ENCODE results near the gene NCAPH2.

Gene NCAPH2

GRCh38 chr22:50474710-50475651 lies 33.0 kb upstream of the NCAPH2 start, which contains the start of gene SBF1:
Gene SBF1, minus strand, starts transcription at chr22:50475035. Its CDS starts 195 bp downstream, at chr22:50474840.
- peak; percentile 98 for DNase-seq (ENCODE audit: low spot score)

DNA sequence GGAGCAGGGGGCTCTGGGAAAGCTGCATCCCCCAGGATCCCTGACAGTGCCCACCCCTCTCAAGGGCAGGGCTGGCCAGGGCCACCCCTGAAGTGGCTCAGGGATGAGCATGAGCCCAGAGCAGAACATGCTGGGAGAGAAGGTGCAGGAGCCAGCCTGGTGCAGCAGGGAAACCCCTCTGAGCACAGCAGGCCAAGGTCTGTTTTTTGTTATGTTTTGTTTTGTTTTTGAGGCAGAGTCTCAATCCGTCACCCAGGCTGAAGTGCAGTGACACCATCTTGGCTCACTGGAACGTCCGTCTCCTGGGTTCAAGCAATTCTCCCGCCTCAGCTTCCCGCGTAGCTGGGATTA lies 32.4 kb upstream of the NCAPH2 start:
- DNase-seq (ENCODE audit: low spot score), result no peak

DNA sequence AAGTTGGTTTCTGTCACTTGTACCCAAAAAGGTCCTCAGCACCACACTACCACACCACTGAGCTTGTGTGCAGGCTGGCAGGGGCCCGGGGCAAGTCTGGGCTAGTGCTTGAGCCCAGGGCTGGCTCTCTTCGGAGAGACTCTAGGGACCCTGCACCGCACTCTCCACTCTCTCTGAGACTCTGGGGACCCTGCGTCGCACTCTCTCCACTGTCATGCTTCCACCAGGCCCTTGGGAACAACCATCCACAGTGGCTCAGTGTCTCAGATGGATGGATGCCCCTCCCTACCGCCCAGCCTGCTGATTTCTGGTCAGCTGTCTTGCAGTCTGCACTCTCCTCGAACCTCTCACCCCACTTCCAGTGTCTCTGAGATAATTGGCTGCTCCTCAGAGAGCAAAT lies 31.2 kb upstream of the NCAPH2 start:
- DNase-seq (ENCODE audit: low spot score), result no peak

GRCh38 chr22:50477923-50478322 lies 30.1 kb upstream of the NCAPH2 start:
- DNase-seq (ENCODE audit: low spot score), result no peak

- no peak for DNase-seq (ENCODE audit: low spot score)
Observed at GRCh38 chr22:50479721-50480120, 28.3 kb upstream of the NCAPH2 start.

DNA sequence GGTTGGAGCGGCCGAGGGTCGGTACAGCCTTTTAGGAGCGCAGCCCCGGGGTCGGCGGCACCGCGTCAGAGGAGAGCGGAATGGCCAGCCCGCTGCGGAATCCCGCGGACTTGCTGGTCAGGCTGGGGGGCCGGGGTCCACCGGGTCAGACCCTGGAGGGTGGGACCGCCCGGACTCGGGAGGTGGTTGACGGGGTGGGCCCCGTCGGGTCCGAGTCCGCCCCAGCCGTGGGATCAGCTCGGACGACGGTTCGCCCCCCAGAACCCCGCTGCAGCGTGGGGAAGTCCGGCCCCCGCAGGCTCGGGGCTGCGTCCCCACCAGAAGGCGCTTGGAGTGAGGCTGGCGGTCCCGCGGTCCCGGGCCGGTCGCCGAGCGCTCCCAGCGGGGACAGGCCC lies 27.0 kb upstream of the NCAPH2 start:
- no peak for DNase-seq (ENCODE audit: low spot score)

DNA sequence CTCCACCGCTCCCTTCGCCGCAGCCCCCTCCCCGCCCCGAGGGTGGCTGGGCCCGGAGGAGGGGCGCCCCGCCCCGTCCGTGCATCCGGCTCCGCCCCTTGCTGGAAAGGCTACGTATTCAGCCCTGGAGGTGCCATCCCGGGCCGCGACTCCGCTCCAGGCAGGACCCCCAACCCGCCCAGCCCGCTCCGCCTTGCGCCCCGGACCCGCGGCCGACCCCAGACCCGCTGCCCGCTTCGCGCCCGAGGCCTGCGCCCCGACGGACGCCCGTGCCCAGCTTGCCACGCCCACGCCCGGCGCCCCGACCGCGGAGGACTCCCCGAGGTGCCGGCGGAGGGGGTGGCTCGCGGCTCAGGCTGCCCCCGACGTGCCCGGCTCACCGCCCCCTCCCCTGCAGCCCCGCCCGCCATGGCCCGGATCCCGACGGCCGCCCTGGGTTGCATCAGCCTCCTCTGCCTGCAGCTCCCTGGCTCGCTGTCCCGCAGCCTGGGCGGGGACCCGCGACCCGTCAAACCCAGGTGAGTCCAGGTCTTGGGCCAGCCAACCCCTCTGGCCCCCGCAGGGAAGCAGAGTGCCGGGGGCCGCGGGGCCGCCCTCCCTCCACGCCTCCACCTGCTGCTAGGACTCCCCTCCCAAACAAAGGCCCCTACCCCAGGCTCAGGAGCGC lies 26.5 kb upstream of the NCAPH2 start, which contains the start of gene ADM2:
TSS of gene ADM2 (plus strand) at position 104 of the 667 bp plus-strand sequence. CDS start at position 409, 305 bp downstream.
- DNase-seq (ENCODE audit: low spot score), result no peak

DNA sequence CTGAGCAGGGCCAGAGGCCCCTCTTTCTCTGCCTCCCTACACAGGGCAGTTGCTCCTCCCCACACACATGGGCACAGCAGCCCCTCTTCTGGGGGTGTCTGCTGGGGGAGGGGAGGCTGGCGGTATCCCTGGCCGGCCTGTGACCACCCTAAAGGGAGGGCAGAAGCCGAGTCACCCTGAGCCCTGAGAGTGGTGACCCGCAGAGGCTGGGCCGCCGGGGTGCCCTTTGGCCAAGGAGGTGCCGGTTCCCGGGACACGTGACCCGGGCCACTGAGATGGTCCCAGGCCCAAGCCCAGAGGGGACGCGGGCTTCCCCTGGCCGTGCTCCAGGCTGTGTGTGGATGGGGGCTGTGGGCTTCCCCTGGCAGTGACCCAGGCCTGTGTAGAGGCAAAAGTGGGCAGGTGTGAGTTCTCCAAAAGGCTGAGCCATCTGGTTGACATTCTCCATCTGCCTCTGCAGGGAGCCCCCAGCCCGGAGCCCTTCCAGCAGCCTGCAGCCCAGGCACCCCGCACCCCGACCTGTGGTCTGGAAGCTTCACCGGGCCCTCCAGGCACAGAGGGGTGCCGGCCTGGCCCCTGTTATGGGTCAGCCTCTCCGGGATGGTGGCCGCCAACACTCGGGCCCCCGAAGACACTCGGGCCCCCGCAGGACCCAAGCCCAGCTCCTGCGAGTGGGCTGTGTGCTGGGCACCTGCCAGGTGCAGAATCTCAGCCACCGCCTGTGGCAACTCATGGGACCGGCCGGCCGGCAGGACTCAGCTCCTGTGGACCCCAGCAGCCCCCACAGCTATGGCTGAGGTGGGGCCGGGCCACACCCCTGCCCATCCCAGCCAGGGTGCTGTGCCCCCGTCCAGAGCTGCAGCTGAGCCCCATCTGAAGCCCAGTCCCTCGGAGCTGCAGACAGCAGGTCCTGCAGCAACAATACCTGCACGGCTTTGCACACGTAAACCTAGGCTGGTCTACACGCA lies 25.6 kb upstream of the NCAPH2 start:
- no peak for DNase-seq (ENCODE audit: low spot score)

- DNase-seq (ENCODE audit: low spot score), result no peak
Observed at GRCh38 chr22:50483106-50483505, 24.9 kb upstream of the NCAPH2 start.

GRCh38 chr22:50483556-50483955 lies 24.5 kb upstream of the NCAPH2 start:
- DNase-seq (ENCODE audit: low spot score), result no peak

- DNase-seq (ENCODE audit: low spot score), result no peak
Observed at GRCh38 chr22:50483977-50484853, 23.8 kb upstream of the NCAPH2 start.

DNA sequence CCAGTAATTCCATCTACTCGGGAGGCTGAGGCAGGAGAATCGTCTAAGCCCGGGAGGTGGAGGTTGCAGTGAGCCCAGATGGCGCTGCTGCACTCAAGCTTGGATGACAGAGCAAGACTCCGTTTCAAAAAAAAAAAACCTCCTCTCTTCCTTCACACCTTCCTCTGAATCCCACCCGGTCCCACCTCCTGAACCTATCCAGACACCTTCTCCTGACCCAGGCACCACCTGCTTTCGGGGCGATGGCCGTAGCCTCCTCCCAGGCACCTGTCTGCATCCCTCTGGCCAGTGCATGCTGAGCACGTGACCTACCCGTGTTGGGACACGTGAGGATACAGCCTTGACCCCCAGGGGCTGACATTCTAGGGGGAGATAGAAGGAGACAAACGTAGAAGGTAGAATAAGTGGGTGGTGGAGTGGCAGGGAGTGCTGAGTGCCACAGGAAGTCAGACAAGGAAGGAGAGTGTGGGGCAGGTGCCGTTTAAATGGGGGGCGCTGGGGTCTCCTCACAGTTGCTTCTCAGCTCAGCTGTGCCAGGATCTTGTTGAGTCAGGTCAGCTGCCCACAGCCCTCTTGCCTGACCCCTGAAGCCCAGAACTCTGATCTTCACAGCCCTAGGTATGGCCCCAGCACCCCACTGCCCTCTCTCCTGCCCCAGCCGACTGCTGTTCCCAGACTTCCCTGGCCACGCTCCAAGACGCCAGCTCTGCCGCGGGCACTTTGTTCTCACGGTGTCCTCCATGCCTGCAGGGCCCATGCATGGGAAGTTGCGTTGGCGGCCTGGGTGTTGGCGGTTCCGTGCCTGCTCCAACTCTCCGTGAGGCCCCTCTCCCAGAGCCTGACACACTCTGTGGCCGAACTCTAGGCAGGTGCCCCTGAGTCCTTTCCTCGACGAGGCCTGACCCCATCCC lies 22.5 kb upstream of the NCAPH2 start:
- no peak for DNase-seq (ENCODE audit: low spot score)

DNA sequence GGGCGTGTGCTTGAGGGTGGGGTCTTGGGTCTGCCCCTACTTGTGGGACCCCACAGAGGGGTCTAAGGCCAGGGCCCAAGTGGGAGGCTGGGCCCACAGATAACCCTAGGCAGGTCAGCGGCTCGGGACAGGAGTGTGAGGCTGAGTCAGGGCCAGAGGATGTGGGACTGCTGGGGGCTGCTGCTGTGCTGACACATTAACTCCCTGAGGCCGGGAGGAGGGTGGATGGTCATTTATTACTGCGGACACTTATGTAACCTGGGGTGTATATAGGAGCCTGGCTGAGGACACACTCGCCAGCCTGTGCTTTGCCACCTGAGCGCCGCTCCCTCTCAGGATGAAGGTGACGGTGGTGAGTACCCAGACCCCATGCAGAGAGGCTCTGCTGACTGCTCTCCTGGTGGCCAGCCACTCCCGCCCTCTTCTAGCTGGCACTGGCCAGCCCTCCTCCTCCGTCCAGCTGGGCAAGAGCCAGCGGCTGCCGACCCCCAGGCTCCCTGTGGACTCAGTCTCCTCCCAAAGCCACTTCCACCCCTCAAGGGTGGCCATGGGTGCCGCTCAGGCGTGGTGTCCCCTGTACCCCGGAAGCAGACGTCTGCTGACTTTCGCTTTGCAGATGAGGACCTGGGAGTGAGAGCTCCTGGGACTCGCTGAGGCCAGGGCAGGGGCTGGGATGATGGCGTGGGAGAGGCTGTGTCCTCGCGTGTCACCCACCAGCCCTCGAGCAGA lies 21.3 kb upstream of the NCAPH2 start, which contains the start of gene MIOX:
TSS of gene MIOX (plus strand) at position 299 of the 729 bp plus-strand sequence. CDS start at position 338, 39 bp downstream.
- no peak for DNase-seq (ENCODE audit: low spot score)

DNA sequence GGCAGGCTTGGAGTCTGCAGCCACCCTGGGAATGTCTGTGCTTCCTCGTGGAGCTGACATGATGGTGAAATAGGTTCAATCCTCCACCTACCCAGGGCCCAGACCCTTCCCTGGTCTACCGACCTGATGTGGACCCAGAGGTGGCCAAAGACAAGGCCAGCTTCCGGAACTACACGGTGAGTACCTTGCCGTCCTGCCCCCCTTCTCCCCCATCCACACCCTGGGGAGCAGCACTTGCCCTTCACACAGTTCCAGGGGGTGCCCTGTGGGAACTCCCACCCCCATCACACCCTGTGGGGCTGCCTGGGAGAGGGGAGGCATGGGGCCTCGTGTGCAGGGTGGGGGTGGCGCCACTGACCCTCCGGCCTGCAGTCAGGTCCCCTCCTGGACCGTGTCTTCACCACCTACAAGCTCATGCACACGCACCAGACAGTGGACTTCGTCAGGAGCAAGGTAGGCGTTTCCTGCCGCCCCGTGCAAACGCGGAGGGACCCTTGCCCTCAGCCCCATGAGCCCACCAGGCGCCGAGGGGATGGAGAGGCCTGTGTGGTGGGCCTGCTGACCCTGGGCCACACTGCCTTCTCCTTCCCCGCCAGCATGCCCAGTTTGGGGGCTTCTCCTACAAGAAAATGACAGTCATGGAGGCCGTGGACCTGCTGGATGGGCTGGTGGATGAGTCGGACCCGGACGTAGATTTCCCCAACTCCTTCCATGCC lies 20.6 kb upstream of the NCAPH2 start:
- DNase-seq (ENCODE audit: low spot score), result no peak

DNA sequence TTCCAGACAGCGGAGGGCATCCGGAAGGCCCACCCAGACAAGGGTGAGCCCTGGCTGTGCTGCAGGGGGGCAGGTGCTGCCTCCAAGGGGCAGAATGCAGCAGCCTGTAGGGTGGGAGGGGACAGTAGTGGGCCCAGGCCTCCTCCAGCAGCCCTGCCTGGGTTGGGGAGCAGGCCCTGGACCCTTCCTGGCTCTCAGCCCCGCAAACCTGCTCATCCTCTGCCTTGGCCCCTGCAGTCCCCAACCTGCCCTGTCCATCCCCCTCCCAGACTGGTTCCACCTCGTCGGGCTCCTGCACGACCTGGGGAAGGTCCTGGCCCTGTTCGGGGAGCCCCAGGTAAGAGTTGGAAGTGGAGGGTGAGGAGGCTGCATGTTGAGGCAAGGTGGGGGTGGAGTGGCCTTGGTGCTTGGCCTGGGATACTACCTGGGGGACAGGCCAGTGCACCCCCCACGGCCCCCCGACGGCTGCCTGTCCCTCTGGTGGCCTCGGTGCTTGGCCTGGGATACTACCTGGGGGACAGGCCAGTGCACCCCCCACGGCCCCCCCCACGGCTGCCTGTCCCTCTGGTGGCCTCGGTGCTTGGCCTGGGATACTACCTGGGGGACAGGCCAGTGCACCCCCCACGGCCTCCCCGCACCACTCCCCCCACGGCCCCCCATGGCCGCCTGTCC lies 19.9 kb upstream of the NCAPH2 start:
- no peak for DNase-seq (ENCODE audit: low spot score)

DNA sequence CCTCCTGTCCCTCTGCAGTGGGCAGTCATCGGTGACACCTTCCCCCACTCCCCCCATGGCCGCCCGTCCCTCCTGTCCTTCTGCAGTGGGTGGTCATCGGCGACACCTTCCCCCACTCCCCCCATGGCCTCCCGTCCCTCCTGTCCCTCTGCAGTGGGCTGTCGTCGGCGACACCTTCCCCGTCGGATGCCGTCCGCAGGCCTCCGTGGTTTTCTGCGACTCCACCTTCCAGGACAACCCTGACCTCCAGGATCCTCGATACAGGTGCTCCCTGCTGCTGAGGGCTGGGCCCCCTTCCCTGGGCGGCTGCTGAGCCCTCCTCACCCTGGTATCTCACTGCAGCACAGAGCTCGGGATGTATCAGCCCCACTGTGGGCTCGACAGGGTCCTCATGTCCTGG lies 19.1 kb upstream of the NCAPH2 start:
- DNase-seq (ENCODE audit: low spot score), result no peak

GRCh38 chr22:50489363-50490243 lies 18.4 kb upstream of the NCAPH2 start:
- no peak for DNase-seq (ENCODE audit: low spot score)
